Activated CD4-positive, alpha-beta memory T cell treated with anti-CD3 and anti-CD28 coated beads, Interleukin-2, amount 10 ng/mL, durations not matched to agents 7 days and 5 days (primary cell): ENCODE results near the gene ANKRD12. TPM values are rescaled to one million over a fixed set of nuclear protein-coding genes. Genes with fewer than 3 reads are reported as not detected.

Experiments
- CTCF ChIA-PET: fragments of 350-600 bp; sonication (Branson Sonifier 250); formaldehyde crosslinking; loops from one replicate; lab custom pipeline; 2021; ENCODE audit warnings: antibody characterized with exemption, inconsistent platforms; lab: Charles Lee
- POLR2A ChIA-PET: fragments of 350-600 bp; sonication (Branson Sonifier 250); formaldehyde crosslinking; loops from one replicate; lab custom pipeline; 2021; ENCODE audit warnings: antibody characterized with exemption; lab: Charles Lee
- DNase-seq: peaks from one replicate; pipeline ENCODE4 v3.0.0-alpha.2; 2020
- H3K27ac Mint-ChIP-seq: one replicate; pipeline ENCODE4 v1.8.0; 2021; ENCODE audit warnings: mild to moderate bottlenecking, mixed read lengths
- H3K27me3 Mint-ChIP-seq: one replicate; pipeline ENCODE4 v1.8.0; 2021; ENCODE audit warnings: mixed read lengths
- H3K36me3 Mint-ChIP-seq: one replicate; pipeline ENCODE4 v1.8.0; 2021; ENCODE audit warnings: low read depth, mixed read lengths
- H3K4me1 Mint-ChIP-seq: one replicate; pipeline ENCODE4 v1.8.0; 2021; ENCODE audit warnings: mixed read lengths
- H3K4me3 Mint-ChIP-seq: one replicate; pipeline ENCODE4 v1.8.0; 2021; ENCODE audit warnings: mild to moderate bottlenecking, mixed read lengths
- H3K9me3 Mint-ChIP-seq: one replicate; pipeline ENCODE4 v1.8.0; 2021; ENCODE audit warnings: mixed read lengths
- total RNA-seq, 2 experiments: library from RNA; stranded (reverse); gene quantifications; one replicate each; pipeline ENCODE4 v1.2.3, GENCODE V29; 2021

ANKRD12 gene
- total RNA-seq, 2 experiments from 2014 or later, result 103 to 111 TPM

GRCh38 chr18:9328776-9329175 lies 192.2 kb downstream of the ANKRD12 start:
- POLR2A ChIA-PET, result no interaction called here
- H3K27me3 Mint-ChIP-seq, result peaks cover 24% of the 10 kb centered on the region
- CTCF ChIA-PET, result no interaction called here

DNA sequence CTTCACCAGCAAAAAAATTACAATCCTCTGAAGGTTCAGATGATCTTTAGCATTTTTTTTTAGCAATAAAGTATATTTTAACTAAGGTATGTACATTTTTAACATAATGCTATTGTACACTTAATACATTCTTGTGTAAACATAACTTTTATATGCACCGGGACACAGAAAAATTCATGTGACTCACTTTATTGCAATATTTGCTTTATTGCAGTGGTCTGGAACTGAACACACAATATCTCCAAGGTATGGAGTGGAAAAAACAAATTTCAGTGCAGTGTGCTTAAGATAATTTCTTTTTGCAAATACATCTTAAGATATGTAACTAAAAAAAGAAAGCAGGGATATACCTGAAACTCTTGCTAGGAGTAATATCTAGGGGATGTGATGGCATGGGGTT lies 192.9 kb downstream of the ANKRD12 start:
- no peak overlapping the region for H3K27ac Mint-ChIP-seq
- POLR2A ChIA-PET, result no interaction called here
- no peak overlapping the region for H3K4me3 Mint-ChIP-seq
- H3K4me1 Mint-ChIP-seq, result peaks cover 7% of the 10 kb centered on the region
- H3K27me3 Mint-ChIP-seq, result peaks cover 28% of the 10 kb centered on the region
- H3K36me3 Mint-ChIP-seq, result no peaks in the 10 kb centered on the region
- no peaks in the 10 kb centered on the region for H3K9me3 Mint-ChIP-seq
- no peak for DNase-seq
- CTCF ChIA-PET, result no interaction called here

More at GRCh38 chr18:9328776-9329175, 192.2 kb downstream of the ANKRD12 start:
- H3K4me1 Mint-ChIP-seq, result peaks cover 2% of the 10 kb centered on the region
- no peak overlapping the region for H3K27ac Mint-ChIP-seq
- no peak for DNase-seq
- no peaks in the 10 kb centered on the region for H3K36me3 Mint-ChIP-seq
- H3K9me3 Mint-ChIP-seq, result no peaks in the 10 kb centered on the region
- H3K4me3 Mint-ChIP-seq, result no peak overlapping the region

DNA sequence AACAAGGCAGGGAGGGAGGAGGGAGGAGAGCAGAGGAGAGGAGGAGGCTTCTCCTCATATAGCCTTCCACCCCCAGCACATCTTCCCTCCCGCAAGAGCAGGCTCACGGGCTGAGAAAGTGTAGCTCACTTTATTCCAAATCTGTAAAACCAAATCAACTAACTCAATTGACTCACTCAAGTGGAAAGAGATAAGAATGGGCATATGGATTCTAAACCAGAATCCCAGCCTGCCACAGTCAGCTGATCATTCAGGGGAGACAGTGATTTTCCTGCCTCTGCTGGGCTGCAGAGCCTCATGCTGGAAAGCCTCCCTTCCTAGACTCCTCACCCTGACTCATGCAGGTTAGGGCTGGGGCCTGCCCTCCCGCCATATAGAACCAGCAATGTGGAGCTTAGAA lies 193.8 kb downstream of the ANKRD12 start:
- POLR2A ChIA-PET, result no interaction called here
- no peak overlapping the region for H3K27ac Mint-ChIP-seq
- CTCF ChIA-PET, result no interaction called here
- H3K4me1 Mint-ChIP-seq, result peaks cover 10% of the 10 kb centered on the region
- H3K4me3 Mint-ChIP-seq, result no peak overlapping the region
- H3K36me3 Mint-ChIP-seq, result no peaks in the 10 kb centered on the region
- DNase-seq, result no peak
- H3K27me3 Mint-ChIP-seq, result peaks cover 28% of the 10 kb centered on the region
- no peaks in the 10 kb centered on the region for H3K9me3 Mint-ChIP-seq

GRCh38 chr18:9333441-9334328 lies 197.1 kb downstream of the ANKRD12 start:
- Mint-ChIP-seq H3K36me3 (no peaks in the 10 kb centered on the region), H3K4me1 (peaks cover 33% of the 10 kb centered on the region), H3K27ac (peak overlapping the region; percentile 47), H3K4me3 (peak overlapping the region; percentile 87), H3K9me3 (no peaks in the 10 kb centered on the region), H3K27me3 (peaks cover 18% of the 10 kb centered on the region)
- POLR2A ChIA-PET, result interaction anchor here (0.9 to 1.6 kb wide), 10 partner anchors 8 to 581 kb away, joined by 3 to 7 read pairs (median 4); partner anchors contain the start of genes ANKRD12, NDUFV2 and VAPA
- no peak for DNase-seq
- CTCF ChIA-PET, result interaction anchor here (0.7 to 1.6 kb wide), 7 partner anchors 11 to 259 kb away, joined by 3 to 4 read pairs (median 3); no protein-coding TSS in a partner anchor

GRCh38 chr18:9334329-9334972 lies 197.9 kb downstream of the ANKRD12 start, which contains the start of gene TWSG1:
TWSG1 (plus strand) TSS chr18:9334773; CDS start chr18:9337230, 2,457 bp downstream.
- peak within 1 kb of the TSS; percentile 87 for H3K4me3 Mint-ChIP-seq
- ChIA-PET POLR2A (interaction anchor here (0.6 to 1.6 kb wide), 13 partner anchors 9 to 581 kb away, joined by 3 to 7 read pairs (median 3); partner anchors contain the start of genes ANKRD12, NDUFV2 and VAPA), CTCF (interaction anchor here (0.9 to 1.6 kb wide), 6 partner anchors 10 to 260 kb away, joined by 3 to 4 read pairs (median 3); no protein-coding TSS in a partner anchor)
- peaks cover 2% of the 10 kb centered on the region for H3K36me3 Mint-ChIP-seq
- H3K27me3 Mint-ChIP-seq, result peaks cover 15% of the 10 kb centered on the region
- peak; percentile 94 for DNase-seq
- H3K4me1 Mint-ChIP-seq, result peaks cover 33% of the 10 kb centered on the region
- no peaks in the 10 kb centered on the region for H3K9me3 Mint-ChIP-seq
- H3K27ac Mint-ChIP-seq, result peak within 1 kb of the TSS; percentile 47

DNA sequence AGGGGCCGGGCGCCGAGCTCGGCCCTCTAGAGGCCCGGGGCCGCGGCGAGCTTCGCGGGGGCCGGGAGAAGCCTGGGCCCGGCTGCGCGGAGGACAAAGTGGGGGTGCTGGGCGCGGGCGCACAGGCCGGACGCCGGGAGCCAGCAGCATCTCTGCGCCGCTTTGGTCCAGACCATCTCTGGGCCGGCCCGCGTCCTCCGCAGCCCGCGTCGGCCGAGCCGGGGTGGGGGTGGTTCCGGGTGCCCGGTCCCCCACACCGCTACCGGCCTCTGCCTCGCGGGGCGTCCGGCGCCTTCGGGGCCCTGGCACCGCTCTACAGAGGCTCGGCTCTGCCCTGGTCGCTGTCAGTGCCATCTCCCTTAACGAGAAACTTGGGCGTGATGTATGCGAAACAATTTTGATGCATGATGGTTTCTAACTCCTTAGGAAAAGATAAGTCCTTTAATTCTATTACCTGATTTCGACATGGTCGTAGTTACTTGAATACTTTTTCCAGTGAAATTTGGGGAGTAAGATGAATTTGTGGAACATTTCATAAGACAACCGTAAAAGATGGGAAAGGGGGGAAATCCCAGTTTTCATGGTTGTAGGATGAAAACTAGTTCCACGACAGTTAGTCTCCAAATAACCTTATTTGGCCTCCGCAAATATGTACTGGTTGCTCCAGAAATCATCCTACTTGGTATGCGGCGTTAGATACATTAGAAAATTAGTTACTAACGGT lies 198.6 kb downstream of the ANKRD12 start:
- Mint-ChIP-seq H3K9me3 (no peaks in the 10 kb centered on the region), H3K36me3 (peaks cover 2% of the 10 kb centered on the region), H3K27ac (no peak overlapping the region), H3K4me3 (peak overlapping the region; percentile 87), H3K4me1 (peaks cover 33% of the 10 kb centered on the region), H3K27me3 (peaks cover 15% of the 10 kb centered on the region)
- DNase-seq, result peak; percentile 44
- ChIA-PET CTCF (interaction anchor here (0.9 to 1.6 kb wide), 4 partner anchors 9 to 261 kb away, joined by 3 to 4 read pairs (median 4); no protein-coding TSS in a partner anchor), POLR2A (interaction anchor here (0.6 to 1.6 kb wide), 11 partner anchors 141 to 580 kb away, joined by 3 to 7 read pairs (median 3); partner anchors contain the start of genes ANKRD12, NDUFV2 and VAPA)

Other genes with a start within 250 kb of the ANKRD12 start
- gene NDUFV2, start 34.1 kb upstream of the ANKRD12 start, total RNA-seq, result 100 to 1,000 TPM; 288 to 295 TPM
- 1 to 10 TPM; 8.6 to 9.6 TPM for gene TWSG1, start 198.0 kb downstream of the ANKRD12 start, total RNA-seq